A673 (cell line): ENCODE results near the gene ERP44.
"Not testable (repeated sequence)": the region's sequence is repeated elsewhere in the genome, so short reads cannot be mapped to it uniquely, and the experiment has no call there.

Experiments
- EZH2 ChIP-seq: fragments of 200-600 bp; sonication (generic); IDR thresholded peaks from 2 replicates; pipeline ENCODE4 v1.6.1; 2017; ENCODE audit warnings: borderline replicate concordance, low read depth, mild to moderate bottlenecking, mixed read lengths, antibody characterized with exemption, low read length; ENCODE audit not compliant: poor library complexity, severe bottlenecking
- TF ChIP-seq, protein P1 (sequence below): fragments of 300-800, 200-600 bp; sonication (generic); conservative IDR thresholded peaks from 2 replicates; pipeline ENCODE4 v1.5.1; 2017; ENCODE audit warnings: low read depth, mild to moderate bottlenecking, antibody characterized with exemption, low read length, moderate library complexity, mixed read lengths

GRCh38 chr9:100062683-100063082 is 36.1 kb downstream of the ERP44 start:
- not testable (repeated sequence) for TF ChIP-seq EZH2
- TF ChIP-seq, protein P1, sequence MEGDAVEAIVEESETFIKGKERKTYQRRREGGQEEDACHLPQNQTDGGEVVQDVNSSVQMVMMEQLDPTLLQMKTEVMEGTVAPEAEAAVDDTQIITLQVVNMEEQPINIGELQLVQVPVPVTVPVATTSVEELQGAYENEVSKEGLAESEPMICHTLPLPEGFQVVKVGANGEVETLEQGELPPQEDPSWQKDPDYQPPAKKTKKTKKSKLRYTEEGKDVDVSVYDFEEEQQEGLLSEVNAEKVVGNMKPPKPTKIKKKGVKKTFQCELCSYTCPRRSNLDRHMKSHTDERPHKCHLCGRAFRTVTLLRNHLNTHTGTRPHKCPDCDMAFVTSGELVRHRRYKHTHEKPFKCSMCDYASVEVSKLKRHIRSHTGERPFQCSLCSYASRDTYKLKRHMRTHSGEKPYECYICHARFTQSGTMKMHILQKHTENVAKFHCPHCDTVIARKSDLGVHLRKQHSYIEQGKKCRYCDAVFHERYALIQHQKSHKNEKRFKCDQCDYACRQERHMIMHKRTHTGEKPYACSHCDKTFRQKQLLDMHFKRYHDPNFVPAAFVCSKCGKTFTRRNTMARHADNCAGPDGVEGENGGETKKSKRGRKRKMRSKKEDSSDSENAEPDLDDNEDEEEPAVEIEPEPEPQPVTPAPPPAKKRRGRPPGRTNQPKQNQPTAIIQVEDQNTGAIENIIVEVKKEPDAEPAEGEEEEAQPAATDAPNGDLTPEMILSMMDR, result not testable (repeated sequence)
